NT2/D1 (cell line): Measurements from ENCODE around the gene STXBP3.

ENCODE experiments used
- DNase-seq: peaks from one replicate; pipeline ENCODE4 v3.0.0-alpha.2; 2011; ENCODE audit warnings: low read depth, low spot score
- H3K27me3 ChIP-seq: 2 replicates; pipeline ENCODE4 v1.6.0; 2011; ENCODE audit warnings: mild to moderate bottlenecking; ENCODE audit not compliant: insufficient read length, insufficient read depth
- H3K36me3 ChIP-seq: 2 replicates; pipeline ENCODE4 v1.6.1; 2011; ENCODE audit warnings: mild to moderate bottlenecking, low read length, mixed read lengths; ENCODE audit not compliant: insufficient read depth, insufficient read length
- H3K4me1 ChIP-seq: 2 replicates; pipeline ENCODE4 v1.5.1; 2011; ENCODE audit not compliant: insufficient read depth, insufficient read length
- H3K4me3 ChIP-seq: 2 replicates; pipeline ENCODE4 v1.5.1; 2011; ENCODE audit warnings: low read depth; ENCODE audit not compliant: insufficient read length
- H3K9ac ChIP-seq: 2 replicates; pipeline ENCODE4 v1.6.0; 2011; ENCODE audit warnings: low read depth; ENCODE audit not compliant: insufficient read length
- H3K9me3 ChIP-seq: 2 replicates; pipeline ENCODE4 v1.5.1; 2011; ENCODE audit warnings: mild to moderate bottlenecking, low read length; ENCODE audit not compliant: insufficient read depth
- SUZ12 ChIP-seq: IDR thresholded peaks from 2 replicates; pipeline ENCODE4 v1.6.1; 2011; ENCODE audit not compliant: insufficient read length, insufficient read depth; ENCODE audit errors: extremely low read depth
- YY1 ChIP-seq: IDR thresholded peaks from 2 replicates; pipeline ENCODE4 v1.6.1; 2011; ENCODE audit not compliant: insufficient read length, insufficient read depth
- ZNF274 ChIP-seq: IDR thresholded peaks from 2 replicates; pipeline ENCODE4 v1.6.1; 2011; ENCODE audit warnings: mild to moderate bottlenecking, low read depth, low read length

Gene STXBP3

DNA sequence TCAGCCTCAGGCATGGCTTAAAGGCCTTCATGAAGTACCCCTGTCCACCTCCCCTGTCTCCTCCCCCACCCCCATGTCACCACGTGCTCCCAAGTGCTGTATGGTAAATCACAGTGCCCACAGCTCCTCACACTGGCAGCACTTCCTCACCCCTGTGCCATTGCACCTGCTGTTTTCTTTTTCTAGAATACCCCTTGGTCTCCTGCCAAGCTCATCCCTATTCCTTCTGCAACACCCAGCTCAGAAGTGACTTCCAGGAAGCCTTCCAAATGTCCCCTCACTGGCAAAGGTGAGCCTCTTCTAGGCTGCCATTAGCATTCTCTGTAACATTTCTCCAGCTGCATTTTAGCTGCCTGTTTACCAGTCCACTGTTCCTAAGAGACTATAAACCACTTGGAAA is 101.0 kb downstream of the STXBP3 start:
- Histone ChIP-seq H3K9ac (no peak overlapping the region), H3K4me1 (no peaks in the 10 kb centered on the region)
- no peak for DNase-seq

DNA sequence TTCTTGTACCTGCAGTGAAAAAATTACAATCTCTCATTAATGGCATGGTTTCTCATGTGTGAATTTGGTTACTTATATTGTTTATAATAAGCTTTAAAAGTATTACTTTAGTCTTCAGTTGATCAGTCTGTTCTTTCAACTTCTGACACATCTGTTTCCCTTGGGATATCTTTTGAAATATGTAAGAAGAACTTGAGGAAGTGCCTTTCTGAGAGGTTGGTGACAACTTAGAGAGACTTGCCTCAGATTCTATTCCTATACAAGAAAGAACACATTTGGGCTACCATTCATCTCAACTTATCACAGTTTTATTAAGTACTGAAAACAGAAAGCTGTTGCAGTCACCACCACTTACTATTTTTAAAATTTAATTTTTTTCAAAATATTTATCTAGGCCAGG is 102.3 kb downstream of the STXBP3 start:
- H3K4me1 ChIP-seq, result no peaks in the 10 kb centered on the region
- TF ChIP-seq YY1, result no peak
- no peak for TF ChIP-seq ZNF274
- no peak for TF ChIP-seq SUZ12
- DNase-seq, result no peak
- H3K9me3 ChIP-seq, result no peaks in the 10 kb centered on the region
- no peak overlapping the region for H3K9ac ChIP-seq
- no peaks in the 10 kb centered on the region for H3K36me3 ChIP-seq
- H3K27me3 ChIP-seq, result no peaks in the 10 kb centered on the region
- no peak overlapping the region for H3K4me3 ChIP-seq

More for the DNA sequence above, 101.0 kb downstream of the STXBP3 start:
- no peak overlapping the region for H3K4me3 ChIP-seq
- TF ChIP-seq YY1 (no peak), ZNF274 (no peak), SUZ12 (no peak)
- no peaks in the 10 kb centered on the region for H3K9me3 ChIP-seq
- no peaks in the 10 kb centered on the region for H3K36me3 ChIP-seq
- H3K27me3 ChIP-seq, result no peaks in the 10 kb centered on the region

DNA sequence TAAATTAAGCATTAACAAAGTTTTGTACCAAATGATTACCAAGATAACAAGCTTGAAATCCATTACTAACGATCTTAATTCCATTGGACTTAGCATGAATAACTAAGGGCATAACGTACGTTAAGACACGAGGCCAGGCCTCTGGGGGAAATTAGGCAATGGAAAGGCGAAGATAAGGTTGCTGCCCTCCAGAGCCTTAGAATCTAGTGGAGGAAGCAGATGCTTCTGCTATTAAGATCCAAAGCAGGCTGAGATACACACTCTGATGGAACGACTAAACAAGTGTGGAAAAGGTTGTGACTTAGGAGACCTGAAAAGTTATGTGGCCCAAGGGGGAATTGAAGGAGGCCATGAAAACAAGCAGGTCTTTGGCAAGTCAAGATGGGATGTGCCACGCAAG is 104.5 kb downstream of the STXBP3 start:
- Histone ChIP-seq H3K9me3 (no peaks in the 10 kb centered on the region), H3K9ac (no peak overlapping the region), H3K36me3 (no peaks in the 10 kb centered on the region), H3K4me3 (no peak overlapping the region), H3K4me1 (no peaks in the 10 kb centered on the region), H3K27me3 (no peaks in the 10 kb centered on the region)
- TF ChIP-seq YY1 (no peak), SUZ12 (no peak), ZNF274 (no peak)
- no peak for DNase-seq

- DNase-seq, result no peak
- TF ChIP-seq ZNF274 (no peak), SUZ12 (no peak), YY1 (no peak)
- Histone ChIP-seq H3K4me1 (no peaks in the 10 kb centered on the region), H3K9me3 (no peaks in the 10 kb centered on the region), H3K27me3 (no peaks in the 10 kb centered on the region), H3K9ac (no peak overlapping the region), H3K4me3 (no peak overlapping the region), H3K36me3 (no peaks in the 10 kb centered on the region)
Measured at GRCh38 chr1:108851567-108851966, 105.1 kb downstream of the STXBP3 start.

DNA sequence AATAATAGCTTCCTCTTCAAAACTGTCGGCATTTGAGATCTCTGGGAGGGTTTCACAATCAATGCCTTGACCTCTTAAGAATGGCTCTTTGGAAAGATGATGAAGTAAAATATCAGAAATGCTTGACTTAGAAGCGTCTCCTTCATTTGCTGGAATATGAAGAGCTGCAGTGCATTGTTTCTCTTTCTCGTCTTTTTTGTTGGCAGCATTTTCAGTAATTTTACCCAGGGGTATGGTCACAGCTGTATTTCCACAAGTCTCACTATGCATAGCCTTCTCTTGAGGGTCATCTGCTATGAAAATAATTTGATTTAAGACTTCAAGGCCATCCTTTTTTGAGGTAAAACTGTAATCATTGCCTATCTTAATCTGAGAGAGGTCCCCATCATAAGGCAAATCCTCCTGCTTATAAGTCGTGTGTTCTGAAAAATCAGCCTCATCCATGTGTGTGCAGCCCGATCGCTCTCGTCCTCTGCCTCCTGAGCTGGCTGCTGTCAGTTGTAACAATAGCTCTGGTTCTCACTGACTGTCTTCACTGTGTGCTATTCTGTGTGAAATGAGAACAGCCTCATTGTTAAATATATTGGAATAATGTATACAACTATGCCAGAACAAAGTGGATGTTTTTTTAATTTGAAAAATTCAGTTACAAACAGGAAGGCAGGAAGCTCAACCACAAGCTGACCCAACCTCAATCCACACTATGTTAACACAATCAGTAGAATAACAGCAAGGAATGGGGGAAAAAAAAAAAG is 105.9 kb downstream of the STXBP3 start:
- TF ChIP-seq ZNF274 (no peak), SUZ12 (no peak), YY1 (no peak)
- no peaks in the 10 kb centered on the region for H3K9me3 ChIP-seq
- H3K4me1 ChIP-seq, result no peaks in the 10 kb centered on the region
- H3K27me3 ChIP-seq, result no peaks in the 10 kb centered on the region
- DNase-seq, result no peak
- H3K36me3 ChIP-seq, result no peaks in the 10 kb centered on the region
- H3K4me3 ChIP-seq, result no peak overlapping the region
- H3K9ac ChIP-seq, result no peak overlapping the region

- no peaks in the 10 kb centered on the region for H3K27me3 ChIP-seq
- no peak overlapping the region for H3K9ac ChIP-seq
- H3K4me3 ChIP-seq, result no peak overlapping the region
- H3K4me1 ChIP-seq, result no peaks in the 10 kb centered on the region
- no peaks in the 10 kb centered on the region for H3K36me3 ChIP-seq
- no peaks in the 10 kb centered on the region for H3K9me3 ChIP-seq
- DNase-seq, result no peak
- TF ChIP-seq SUZ12, result no peak
- no peak for TF ChIP-seq YY1
Measured at GRCh38 chr1:108854221-108855019, 107.9 kb downstream of the STXBP3 start.

- H3K36me3 ChIP-seq, result no peaks in the 10 kb centered on the region
- no peaks in the 10 kb centered on the region for H3K9me3 ChIP-seq
- no peaks in the 10 kb centered on the region for H3K4me1 ChIP-seq
- DNase-seq, result no peak
- H3K9ac ChIP-seq, result no peak within 1 kb of the TSS
- H3K27me3 ChIP-seq, result no peaks in the 10 kb centered on the region
- no peak for TF ChIP-seq YY1
- TF ChIP-seq ZNF274, result no peak
- no peak for TF ChIP-seq SUZ12
- H3K4me3 ChIP-seq, result no peak within 1 kb of the TSS
Measured at GRCh38 chr1:108856994-108857393, 110.5 kb downstream of the STXBP3 start, which contains the start of gene AKNAD1. Gene AKNAD1 (minus strand): TSS chr1:108857094. CDS start chr1:108852664, 4,430 bp downstream.
